Measurements from ENCODE around the gene EFCAB8. TPM values are rescaled to one million over a fixed set of nuclear protein-coding genes. Genes with fewer than 3 reads are reported as not detected.

Gene EFCAB8
- total and polyA plus RNA-seq, 8 donors = 0.18 to 0.45 TPM; not detected in 6

DNA sequence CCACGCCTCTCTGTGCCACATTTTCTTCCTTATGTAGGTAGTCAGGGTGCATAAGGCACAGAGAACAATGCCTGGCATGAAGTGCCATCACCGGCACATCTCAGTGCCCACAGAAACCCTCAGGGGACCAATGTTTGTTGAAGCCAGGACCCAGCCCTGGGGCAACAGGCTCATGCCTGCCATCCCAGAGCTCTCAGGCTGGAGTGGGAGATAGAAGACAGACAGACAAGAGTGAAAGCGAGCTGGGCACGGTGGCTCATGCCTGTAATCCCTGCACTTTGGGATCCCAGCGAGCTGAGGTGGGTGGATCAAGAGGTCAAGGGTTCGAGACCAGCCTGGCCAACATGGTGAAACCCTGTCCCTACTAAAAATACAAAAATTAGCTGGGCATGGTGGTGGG lies 13.5 kb downstream of the EFCAB8 start:
- WGBS, 5 donors = 77 to 85% (median 81%) methylated on average over 6 of the region's 6 CpGs
- Histone ChIP-seq H3K4me3 (no peak overlapping the region), H3K27ac (no peak overlapping the region), H3K9me3 (no peaks in the 10 kb centered on the region), H3K36me3 (no peaks in the 10 kb centered on the region), H3K27me3 (no peaks in the 10 kb centered on the region), H3K4me1 (no peaks in the 10 kb centered on the region)
- no peak for DNase-seq
- intact Hi-C loops (cut with DNase I; ENCODE audit: low total_unique reads) = no loop called here
- TF ChIP-seq POLR2A (IDR thresholded peaks at IDR 0.05) (no peak), POLR2AphosphoS5 (IDR thresholded peaks at IDR 0.05) (no peak), EP300 (IDR thresholded peaks at IDR 0.05) (no peak)
- TF ChIP-seq, protein P1, sequence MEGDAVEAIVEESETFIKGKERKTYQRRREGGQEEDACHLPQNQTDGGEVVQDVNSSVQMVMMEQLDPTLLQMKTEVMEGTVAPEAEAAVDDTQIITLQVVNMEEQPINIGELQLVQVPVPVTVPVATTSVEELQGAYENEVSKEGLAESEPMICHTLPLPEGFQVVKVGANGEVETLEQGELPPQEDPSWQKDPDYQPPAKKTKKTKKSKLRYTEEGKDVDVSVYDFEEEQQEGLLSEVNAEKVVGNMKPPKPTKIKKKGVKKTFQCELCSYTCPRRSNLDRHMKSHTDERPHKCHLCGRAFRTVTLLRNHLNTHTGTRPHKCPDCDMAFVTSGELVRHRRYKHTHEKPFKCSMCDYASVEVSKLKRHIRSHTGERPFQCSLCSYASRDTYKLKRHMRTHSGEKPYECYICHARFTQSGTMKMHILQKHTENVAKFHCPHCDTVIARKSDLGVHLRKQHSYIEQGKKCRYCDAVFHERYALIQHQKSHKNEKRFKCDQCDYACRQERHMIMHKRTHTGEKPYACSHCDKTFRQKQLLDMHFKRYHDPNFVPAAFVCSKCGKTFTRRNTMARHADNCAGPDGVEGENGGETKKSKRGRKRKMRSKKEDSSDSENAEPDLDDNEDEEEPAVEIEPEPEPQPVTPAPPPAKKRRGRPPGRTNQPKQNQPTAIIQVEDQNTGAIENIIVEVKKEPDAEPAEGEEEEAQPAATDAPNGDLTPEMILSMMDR (IDR thresholded peaks at IDR 0.05) = no peak

- no peak for DNase-seq
- Histone ChIP-seq H3K4me1 (no peaks in the 10 kb centered on the region), H3K9me3 (no peaks in the 10 kb centered on the region), H3K4me3 (no peak overlapping the region), H3K27ac (no peak overlapping the region), H3K27me3 (no peaks in the 10 kb centered on the region), H3K36me3 (no peaks in the 10 kb centered on the region)
- intact Hi-C loops (cut with DNase I; ENCODE audit: low total_unique reads) = no loop called here
- WGBS, 5 donors = 93 to 97% (median 95%) methylated on average over 8 to 9 of the region's 9 CpGs
- TF ChIP-seq EP300 (IDR thresholded peaks at IDR 0.05) = no peak
- no peak for TF ChIP-seq POLR2AphosphoS5 (IDR thresholded peaks at IDR 0.05)
- TF ChIP-seq, protein P1 (IDR thresholded peaks at IDR 0.05) = no peak
- TF ChIP-seq POLR2A (IDR thresholded peaks at IDR 0.05) = no peak
Measured at GRCh38 chr20:32875673-32876072, 16.9 kb downstream of the EFCAB8 start.

DNA sequence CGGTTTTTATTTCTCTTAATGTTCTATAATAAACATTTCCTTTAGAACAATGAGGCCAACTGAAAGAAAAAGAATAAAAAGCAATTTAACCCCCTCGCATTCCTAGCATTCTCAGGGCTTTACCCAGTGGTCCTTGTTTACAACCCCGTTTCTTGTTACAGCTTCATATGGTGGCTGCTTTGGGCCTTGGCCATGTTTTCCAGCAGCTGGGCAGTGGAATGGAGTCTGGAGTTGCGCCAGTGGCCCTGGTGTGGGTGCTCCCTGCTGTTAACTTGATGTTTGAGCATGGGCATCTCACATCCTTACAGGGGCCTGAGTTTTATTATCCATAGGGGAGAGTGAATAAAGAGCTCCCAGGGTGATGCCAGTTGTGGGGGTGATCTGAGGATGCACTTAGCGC lies 18.8 kb downstream of the EFCAB8 start:
- Histone ChIP-seq H3K27me3 (no peaks in the 10 kb centered on the region), H3K4me1 (no peaks in the 10 kb centered on the region), H3K36me3 (no peaks in the 10 kb centered on the region), H3K4me3 (no peak overlapping the region), H3K27ac (no peak overlapping the region), H3K9me3 (no peaks in the 10 kb centered on the region)
- intact Hi-C loops (cut with DNase I; ENCODE audit: low total_unique reads) = no loop called here
- WGBS, 5 donors = 78 to 90% (median 83%) methylated on average over 5 of the region's 5 CpGs
- DNase-seq = peak in 1 of 2 donors; percentile 49
- TF ChIP-seq POLR2AphosphoS5 (IDR thresholded peaks at IDR 0.05) (no peak), EP300 (IDR thresholded peaks at IDR 0.05) (no peak), POLR2A (IDR thresholded peaks at IDR 0.05) (no peak)
- TF ChIP-seq, protein P1 (IDR thresholded peaks at IDR 0.05) = no peak

DNA sequence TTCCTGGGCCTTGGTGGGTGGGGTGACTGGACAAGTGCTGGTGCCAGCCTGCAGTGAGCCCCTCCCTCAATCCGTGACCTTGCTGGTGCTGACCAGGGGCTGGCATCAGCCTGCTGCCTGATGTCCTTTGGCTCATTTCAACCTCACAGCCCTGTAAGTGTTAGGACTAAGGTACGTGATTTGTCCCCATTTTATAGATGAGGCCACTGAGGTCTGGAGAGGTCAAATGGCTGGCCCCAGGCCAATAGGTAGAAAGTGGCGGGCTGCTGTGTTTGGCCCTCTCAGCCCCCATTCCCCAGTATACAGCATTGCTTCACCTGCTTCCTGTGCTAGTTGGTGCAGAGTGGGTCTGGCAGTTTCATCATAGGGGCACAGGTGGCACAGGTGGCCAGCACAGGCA lies 20.1 kb downstream of the EFCAB8 start:
- no peak for DNase-seq
- TF ChIP-seq EP300 (IDR thresholded peaks at IDR 0.05) = no peak
- no peak for TF ChIP-seq POLR2A (IDR thresholded peaks at IDR 0.05)
- TF ChIP-seq, protein P1 (IDR thresholded peaks at IDR 0.05) = no peak
- TF ChIP-seq POLR2AphosphoS5 (IDR thresholded peaks at IDR 0.05) = no peak
- Histone ChIP-seq H3K4me1 (no peaks in the 10 kb centered on the region), H3K9me3 (no peaks in the 10 kb centered on the region), H3K27ac (peak overlapping the region in 1 of 5 donors; percentile 29), H3K36me3 (no peaks in the 10 kb centered on the region), H3K4me3 (no peak overlapping the region), H3K27me3 (no peaks in the 10 kb centered on the region)
- 86 to 97% (median 93%) methylated on average over 3 of the region's 3 CpGs for WGBS, 5 donors
- intact Hi-C loops (cut with DNase I; ENCODE audit: low total_unique reads) = no loop called here

Measured in stomach (tissue), 9 donors.